ENCODE data around the gene AMN1. TPM values are rescaled to one million over a fixed set of nuclear protein-coding genes. Genes with fewer than 3 reads are reported as not detected.
A peak's percentile ranks its signal among the peaks of the same experiment; 100 is the strongest.
"Not testable (repeated sequence)": the region's sequence is repeated elsewhere in the genome, so short reads cannot be mapped to it uniquely, and the experiment has no call there.

Gene AMN1
- total and polyA plus RNA-seq, 2 of the 4 experiments (the other 2 are of a cell fraction), result 3.4 to 5.2 TPM

GRCh38 chr12:31736472-31736871 is 7.7 kb upstream of the AMN1 start:
- Histone ChIP-seq H3K14ac (replicated peaks; ENCODE audit: low read depth, low read length) (no peak overlapping the region), H4K91ac (ENCODE audit: insufficient read depth, low read depth, low read length) (no peak overlapping the region), H2AFZ (replicated peaks; ENCODE audit: low read length, poor library complexity) (no peak overlapping the region), H3K23ac (ENCODE audit: low read depth, low read length) (no peak overlapping the region), H2AK9ac (replicated peaks; ENCODE audit: low read depth, low read length, poor library complexity) (no peak overlapping the region), H3K9ac (ENCODE audit: low read depth, low read length) (no peak overlapping the region), H2BK5ac (ENCODE audit: low read depth, low read length, poor library complexity, severe bottlenecking) (no peak overlapping the region), H4K5ac (ENCODE audit: low read depth, low read length) (no peak overlapping the region), H3K4me3 (ENCODE audit: insufficient read depth, low read depth, low read length) (no peak overlapping the region), H3K27me3 (ENCODE audit: control insufficient read depth, insufficient read depth, low read length) (no peaks in the 10 kb centered on the region), H2BK15ac (ENCODE audit: low read depth, low read length) (no peak overlapping the region), H3K36me3 (ENCODE audit: control insufficient read depth, insufficient read depth, low read length) (no peaks in the 10 kb centered on the region), H2BK120ac (ENCODE audit: low read depth, low read length) (no peak overlapping the region; the same call in 1 of the 2 replicates), H4K8ac (ENCODE audit: low read depth in 2 of 2, low read length in 2 of 2) (no peak overlapping the region), H3K18ac (ENCODE audit: low read depth, low read length) (no peak overlapping the region), H3K79me1 (ENCODE audit: low read depth in 1 of 2, low read length in 2 of 2) (no peaks in the 10 kb centered on the region), H3K9me3 (ENCODE audit: control insufficient read depth, insufficient read depth, low read length) (no peaks in the 10 kb centered on the region), H2AK5ac (ENCODE audit: low read depth, low read length) (no peak overlapping the region), H3K27ac (ENCODE audit: insufficient read depth, low read length) (no peak overlapping the region), H3K56ac (ENCODE audit: extremely low read depth, insufficient read depth, low read length) (no peak overlapping the region), H3K4me1 (ENCODE audit: control insufficient read depth, insufficient read depth, low read length) (peaks cover 2% of the 10 kb centered on the region; the same call in 1 of the 2 replicates), H3K4ac (ENCODE audit: low read depth, low read length) (no peak overlapping the region), H3K9me1 (ENCODE audit: insufficient read depth, low read length) (no peaks in the 10 kb centered on the region; the same call in 1 of the 2 replicates), H3K4me2 (ENCODE audit: low read depth, low read length) (no peak overlapping the region), H2BK20ac (ENCODE audit: low read depth, low read length) (no peak overlapping the region), H4K20me1 (ENCODE audit: insufficient read depth, low read length) (no peaks in the 10 kb centered on the region)
- CTCF ChIA-PET, result interaction anchor here (0.6 kb wide), 1 partner anchor 28 kb away, joined by 4 read pairs; no protein-coding TSS in a partner anchor
- POLR2A ChIA-PET (ENCODE audit: unreplicated experiment), result no interaction called here
- ATAC-seq (ENCODE audit: low read depth) (peak; percentile 75), DNase-seq (peak; percentile 89)
- in situ Hi-C loops (cut with MboI; ENCODE audit: low sequenced_read_pairs) (no loop called here), dilution Hi-C loops (cut with HindIII; ENCODE audit: low sequenced_read_pairs, unreplicated experiment) (no loop called here), intact Hi-C loops (cut with micrococcal nuclease) (no loop called here)
- BruUV-seq (replicated peaks), result no TSS peak
- TF ChIP-seq MXI1 (IDR thresholded peaks at IDR 0.05; ENCODE audit: borderline replicate concordance, low read depth, low read length) (no peak), USF2 (IDR thresholded peaks at IDR 0.05; ENCODE audit: low read depth, low read length) (no peak), FOS (IDR thresholded peaks at IDR 0.05; ENCODE audit: low read depth, low read length) (0 out of 2 replicates have a peak, but pooled peaks have one; percentile 8), RCOR1 (IDR thresholded peaks at IDR 0.05; ENCODE audit: insufficient replicate concordance, low read length) (no peak)

GRCh38 chr12:31733549-31734432 is 5.0 kb upstream of the AMN1 start:
- BruUV-seq (replicated peaks); H3K4me2 ChIP-seq (ENCODE audit: low read depth, low read length); H3K27me3 ChIP-seq (ENCODE audit: control insufficient read depth, insufficient read depth, low read length); H3K36me3 ChIP-seq (ENCODE audit: control insufficient read depth, insufficient read depth, low read length); H4K20me1 ChIP-seq (ENCODE audit: insufficient read depth, low read length); dilution Hi-C loops (cut with HindIII; ENCODE audit: low sequenced_read_pairs, unreplicated experiment); H3K23ac ChIP-seq (ENCODE audit: low read depth, low read length); H4K5ac ChIP-seq (ENCODE audit: low read depth, low read length); H3K27ac ChIP-seq (ENCODE audit: insufficient read depth, low read length); H3K9me3 ChIP-seq (ENCODE audit: control insufficient read depth, insufficient read depth, low read length); H3K79me1 ChIP-seq (ENCODE audit: low read depth in 1 of 2, low read length in 2 of 2); H3K56ac ChIP-seq (ENCODE audit: extremely low read depth, insufficient read depth, low read length); ATAC-seq (ENCODE audit: low read depth); H3K9ac ChIP-seq (ENCODE audit: low read depth, low read length); H4K91ac ChIP-seq (ENCODE audit: insufficient read depth, low read depth, low read length); H2AFZ ChIP-seq (replicated peaks; ENCODE audit: low read length, poor library complexity); H2BK5ac ChIP-seq (ENCODE audit: low read depth, low read length, poor library complexity, severe bottlenecking); H3K4me1 ChIP-seq (ENCODE audit: control insufficient read depth, insufficient read depth, low read length); H3K18ac ChIP-seq (ENCODE audit: low read depth, low read length); in situ Hi-C loops (cut with MboI; ENCODE audit: low sequenced_read_pairs); H3K4me3 ChIP-seq (ENCODE audit: insufficient read depth, low read depth, low read length); H2AK9ac ChIP-seq (replicated peaks; ENCODE audit: low read depth, low read length, poor library complexity); H3K14ac ChIP-seq (replicated peaks; ENCODE audit: low read depth, low read length); H3K9me1 ChIP-seq (ENCODE audit: insufficient read depth, low read length): not testable (repeated sequence)
- H3K4ac ChIP-seq (ENCODE audit: low read depth, low read length), result peak overlapping the region; percentile 36; the same call in 1 of the 2 replicates
- DNase-seq, result peak; percentile 15
- peak overlapping the region; percentile 55; the same call in 1 of the 3 replicates for H2BK15ac ChIP-seq (ENCODE audit: low read depth, low read length)
- POLR2A ChIA-PET (ENCODE audit: unreplicated experiment), result interaction anchor here (0.6 kb wide), 1 partner anchor 222 kb away, joined by 14 read pairs; no protein-coding TSS in a partner anchor
- CTCF ChIA-PET, result interaction anchor here (0.6 kb wide), 1 partner anchor 81 kb away, joined by 3 read pairs; no protein-coding TSS in a partner anchor
- no CpG with 5 or more reads among the region's 15 CpGs for WGBS, 2 experiments (ENCODE audit: extremely low coverage in 2 of 2, insufficient read length in 1 of 2)
- H4K8ac ChIP-seq (ENCODE audit: low read depth in 2 of 2, low read length in 2 of 2), result peak overlapping the region in 1 of 2 experiments; percentile 19; a peak in 1 of 4 replicates
- H2BK120ac ChIP-seq (ENCODE audit: low read depth, low read length), result peak overlapping the region; percentile 66; the same call in 1 of the 2 replicates
- H2BK20ac ChIP-seq (ENCODE audit: low read depth, low read length), result peak overlapping the region; percentile 58
- peak overlapping the region; percentile 51; the same call in 1 of the 2 replicates for H2AK5ac ChIP-seq (ENCODE audit: low read depth, low read length)
- intact Hi-C loops (cut with micrococcal nuclease), result loop anchor here (2.0 kb wide), 1 partner anchor 13 kb away; no protein-coding TSS in a partner anchor
